ENCODE data around the gene EHD2. TPM values are rescaled to one million over a fixed set of nuclear protein-coding genes. Genes with fewer than 3 reads are reported as not detected.
A peak's percentile ranks its signal among the peaks of the same experiment; 100 is the strongest.

The EHD2 gene
- total and polyA plus RNA-seq, 4 donors, result 68.0 to 190 (median 127) TPM

DNA sequence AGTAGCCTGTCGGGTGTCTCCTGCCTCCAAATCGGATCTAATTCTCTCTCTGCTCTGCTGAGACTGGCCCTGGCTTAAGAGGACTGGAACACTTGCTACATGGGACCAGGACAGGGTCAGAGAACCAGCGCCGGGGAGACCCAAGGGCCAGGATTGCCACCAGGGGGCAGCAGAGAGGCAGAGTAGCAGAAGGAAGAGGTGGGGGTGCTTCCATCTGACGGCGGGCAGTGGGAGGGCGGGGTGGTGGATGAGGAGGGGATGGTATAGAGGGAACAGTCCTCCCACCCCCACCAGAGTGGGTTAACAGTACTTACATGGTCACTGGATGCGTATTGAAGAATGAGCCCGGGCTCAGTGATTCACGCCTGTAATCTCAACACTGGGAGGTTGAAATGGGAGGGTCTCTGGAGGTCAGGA, 77.2 kb downstream of the EHD2 start:
- peak; percentile 51 to 73 (median 58) for DNase-seq
- Histone ChIP-seq H3K9ac (ENCODE audit: insufficient read depth in 1 of 2, low read length in 2 of 2) (no peak overlapping the region), H3K36me3 (ENCODE audit: control insufficient read depth in 4 of 4, insufficient read depth in 4 of 4, low read length in 4 of 4) (peaks cover 0 to 10% (median 2%) of the 10 kb centered on the region in 4 donors), H3K4me3 (no peak overlapping the region), H3K9me3 (ENCODE audit: control insufficient read depth in 4 of 4, insufficient read depth in 3 of 4, low read length in 3 of 4) (peaks cover 0 to 1% (median 0%) of the 10 kb centered on the region in 4 donors), H3K27ac (ENCODE audit: low read depth in 1 of 2, low read length in 1 of 2) (no peak overlapping the region), H3K4me1 (ENCODE audit: control insufficient read depth in 5 of 5, insufficient read depth in 5 of 5, low read length in 5 of 5) (peaks cover 0 to 3% (median 0%) of the 10 kb centered on the region in 5 donors), H3K27me3 (ENCODE audit: control insufficient read depth in 3 of 3, insufficient read depth in 3 of 3, low read length in 2 of 3) (no peaks in the 10 kb centered on the region)
- WGBS, 2 donors, result 14 to 15% methylated on average over 10 of the region's 10 CpGs
- ATAC-seq (ENCODE audit: insufficient read depth, low FRiP score), result peak; percentile 70
- TF ChIP-seq, protein P1, sequence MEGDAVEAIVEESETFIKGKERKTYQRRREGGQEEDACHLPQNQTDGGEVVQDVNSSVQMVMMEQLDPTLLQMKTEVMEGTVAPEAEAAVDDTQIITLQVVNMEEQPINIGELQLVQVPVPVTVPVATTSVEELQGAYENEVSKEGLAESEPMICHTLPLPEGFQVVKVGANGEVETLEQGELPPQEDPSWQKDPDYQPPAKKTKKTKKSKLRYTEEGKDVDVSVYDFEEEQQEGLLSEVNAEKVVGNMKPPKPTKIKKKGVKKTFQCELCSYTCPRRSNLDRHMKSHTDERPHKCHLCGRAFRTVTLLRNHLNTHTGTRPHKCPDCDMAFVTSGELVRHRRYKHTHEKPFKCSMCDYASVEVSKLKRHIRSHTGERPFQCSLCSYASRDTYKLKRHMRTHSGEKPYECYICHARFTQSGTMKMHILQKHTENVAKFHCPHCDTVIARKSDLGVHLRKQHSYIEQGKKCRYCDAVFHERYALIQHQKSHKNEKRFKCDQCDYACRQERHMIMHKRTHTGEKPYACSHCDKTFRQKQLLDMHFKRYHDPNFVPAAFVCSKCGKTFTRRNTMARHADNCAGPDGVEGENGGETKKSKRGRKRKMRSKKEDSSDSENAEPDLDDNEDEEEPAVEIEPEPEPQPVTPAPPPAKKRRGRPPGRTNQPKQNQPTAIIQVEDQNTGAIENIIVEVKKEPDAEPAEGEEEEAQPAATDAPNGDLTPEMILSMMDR (IDR thresholded peaks at IDR 0.05; ENCODE audit: control extremely low read depth, extremely low read depth), result peak; percentile 51

DNA sequence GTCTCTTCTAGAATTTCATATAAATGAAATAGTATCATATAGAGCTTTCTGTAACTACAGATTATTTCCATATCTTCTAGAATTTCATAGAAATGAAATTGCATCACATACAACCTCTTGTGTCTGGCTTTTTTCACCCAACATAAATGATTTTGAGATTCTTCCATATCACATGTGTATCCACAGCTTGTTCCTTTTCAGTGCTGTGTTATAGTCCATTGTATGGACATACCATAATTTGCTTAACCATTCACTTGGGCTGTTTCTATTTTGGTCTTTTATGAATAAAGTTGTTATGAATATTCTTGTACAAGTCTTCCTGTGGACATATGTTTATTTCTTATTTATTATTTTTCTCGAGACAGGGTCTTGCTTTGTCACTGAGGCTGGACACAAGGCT, 79.4 kb downstream of the EHD2 start:
- no peak overlapping the region for H3K9ac ChIP-seq (ENCODE audit: insufficient read depth in 1 of 2, low read length in 2 of 2)

More for the DNA sequence above, 79.4 kb downstream of the EHD2 start:
- ATAC-seq (ENCODE audit: insufficient read depth, low FRiP score) (no peak), DNase-seq (no peak)
- no peaks in the 10 kb centered on the region for H3K36me3 ChIP-seq (ENCODE audit: control insufficient read depth in 4 of 4, insufficient read depth in 4 of 4, low read length in 4 of 4)
- H3K4me1 ChIP-seq (ENCODE audit: control insufficient read depth in 5 of 5, insufficient read depth in 5 of 5, low read length in 5 of 5), result peaks cover 0 to 3% (median 0%) of the 10 kb centered on the region in 5 donors
- peaks cover 0 to 1% (median 0%) of the 10 kb centered on the region in 4 donors for H3K9me3 ChIP-seq (ENCODE audit: control insufficient read depth in 4 of 4, insufficient read depth in 3 of 4, low read length in 3 of 4)
- H3K27ac ChIP-seq (ENCODE audit: low read depth in 1 of 2, low read length in 1 of 2), result no peak overlapping the region
- H3K4me3 ChIP-seq, result no peak overlapping the region
- no peaks in the 10 kb centered on the region for H3K27me3 ChIP-seq (ENCODE audit: control insufficient read depth in 3 of 3, insufficient read depth in 3 of 3, low read length in 2 of 3)
- TF ChIP-seq, protein P1 (IDR thresholded peaks at IDR 0.05; ENCODE audit: control extremely low read depth, extremely low read depth), result no peak
- 95 to 100% methylated on average over 1 of the region's 1 CpG for WGBS, 2 donors

Small RNA genes lying within 50 kb of the gene (small RNA-seq; reads per million reads assigned to genes)
- not detected for gene SNORD23 (ENCODE audit: low replicate concordance)

Other genes with a start within 250 kb of the EHD2 start
- under 1 TPM; 0.15 to 0.26 TPM for gene SLC8A2, start 241.5 kb upstream of the EHD2 start, total RNA-seq
- under 1 TPM; 0.10 to 0.14 TPM for gene SLC8A2, start 241.5 kb upstream of the EHD2 start, polyA plus RNA-seq
- gene KPTN, start 229.2 kb upstream of the EHD2 start, total RNA-seq, result 10 to 100 TPM in 1 of 2 donors, 1 to 10 TPM in 1; 4.6 to 13.6 TPM
- gene KPTN, start 229.2 kb upstream of the EHD2 start, polyA plus RNA-seq, result 10 to 100 TPM; 12.1 to 15.7 TPM
- gene NAPA, start 198.4 kb upstream of the EHD2 start, total RNA-seq, result 100 to 1,000 TPM in 1 of 2 donors, 10 to 100 TPM in 1; 65.7 to 140 TPM
- 100 to 1,000 TPM; 120 to 128 TPM for gene NAPA, start 198.4 kb upstream of the EHD2 start, polyA plus RNA-seq
- under 1 TPM in 1 of 2 donors, not detected in 1; 0.52 TPM for gene ZNF541, start 140.3 kb upstream of the EHD2 start, total RNA-seq
- under 1 TPM; 0.12 to 0.24 TPM for gene ZNF541, start 140.3 kb upstream of the EHD2 start, polyA plus RNA-seq
- gene BICRA, start 104.3 kb upstream of the EHD2 start, total RNA-seq, result 10 to 100 TPM in 1 of 2 donors, 1 to 10 TPM in 1; 6.6 to 16.1 TPM
- 1 to 10 TPM; 6.1 to 6.9 TPM for gene BICRA, start 104.3 kb upstream of the EHD2 start, polyA plus RNA-seq
- gene NOP53, start 32.1 kb downstream of the EHD2 start, total RNA-seq, result 100 to 1,000 TPM; 146 to 188 TPM
- gene NOP53, start 32.1 kb downstream of the EHD2 start, polyA plus RNA-seq, result 100 to 1,000 TPM; 198 to 498 TPM
- gene SELENOW, start 65.3 kb downstream of the EHD2 start, total RNA-seq, result 100 to 1,000 TPM; 104 to 347 TPM
- gene SELENOW, start 65.3 kb downstream of the EHD2 start, polyA plus RNA-seq, result 100 to 1,000 TPM; 345 to 532 TPM
- gene TPRX1, start 91.1 kb downstream of the EHD2 start, total RNA-seq, result not detected
- gene TPRX1, start 91.1 kb downstream of the EHD2 start, polyA plus RNA-seq, result not detected
- not detected for gene CRX, start 108.5 kb downstream of the EHD2 start, total RNA-seq
- gene CRX, start 108.5 kb downstream of the EHD2 start, polyA plus RNA-seq, result under 1 TPM in 1 of 2 donors, not detected in 1; 0.02 TPM
- not detected for gene TPRX2, start 145.8 kb downstream of the EHD2 start, total RNA-seq
- not detected for gene TPRX2, start 145.8 kb downstream of the EHD2 start, polyA plus RNA-seq
- under 1 TPM in 1 of 2 donors, not detected in 1; 0.15 TPM for gene SULT2A1, start 172.9 kb downstream of the EHD2 start, total RNA-seq
- gene SULT2A1, start 172.9 kb downstream of the EHD2 start, polyA plus RNA-seq, result under 1 TPM in 1 of 2 donors, not detected in 1; 0.01 TPM

Data from lung (tissue), 13 donors.